Neuronal stem cell (in vitro differentiated cells): ENCODE results near the gene MSANTD7. TPM values are rescaled to one million over a fixed set of nuclear protein-coding genes. Genes with fewer than 3 reads are reported as not detected.

Source experiments
- DNase-seq: peaks from one replicate; pipeline ENCODE4 v3.0.0-alpha.2; 2013; ENCODE audit warnings: low spot score
- H2AFZ ChIP-seq: one replicate; pipeline ENCODE4 v1.6.1; 2013; ENCODE audit warnings: mild to moderate bottlenecking, low read length, inconsistent platforms
- H2AK5ac ChIP-seq: 2 replicates; pipeline ENCODE4 v1.6.1; 2013; ENCODE audit warnings: low read depth, mild to moderate bottlenecking, inconsistent platforms, low read length, moderate library complexity, mixed read lengths
- H2BK120ac ChIP-seq: 2 replicates; pipeline ENCODE4 v1.6.1; 2013; ENCODE audit warnings: low read depth, mild to moderate bottlenecking, inconsistent platforms, low read length, moderate library complexity, mixed read lengths
- H2BK12ac ChIP-seq: one replicate; pipeline ENCODE4 v1.6.1; 2013; ENCODE audit warnings: low read length, inconsistent platforms
- H2BK15ac ChIP-seq: 2 replicates; pipeline ENCODE4 v1.6.1; 2013; ENCODE audit warnings: mild to moderate bottlenecking, low read length, inconsistent platforms, mixed read lengths
- H2BK5ac ChIP-seq: one replicate; pipeline ENCODE4 v1.6.1; 2013; ENCODE audit warnings: inconsistent platforms, mild to moderate bottlenecking, low read length, moderate library complexity
- H3K14ac ChIP-seq: one replicate; pipeline ENCODE4 v1.6.1; 2013; ENCODE audit warnings: low read length, inconsistent platforms
- H3K18ac ChIP-seq: 2 replicates; pipeline ENCODE4 v1.6.1; 2013; ENCODE audit warnings: low read length, inconsistent platforms
- H3K23ac ChIP-seq: 2 replicates; pipeline ENCODE4 v1.6.1; 2013; ENCODE audit warnings: low read depth, mild to moderate bottlenecking, mixed read lengths, low read length, inconsistent platforms; ENCODE audit not compliant: poor library complexity
- H3K27ac ChIP-seq: replicated peaks from 3 replicates; pipeline ENCODE4 v1.5.1; 2013; ENCODE audit warnings: low read length, inconsistent platforms
- H3K27me3 ChIP-seq, 3 experiments: 2 replicates each; pipeline ENCODE4 v1.6.1; 2013; ENCODE audit warnings: low read length in 3 of 3, mild to moderate bottlenecking in 2 of 3, inconsistent platforms in 1 of 3, low read depth in 1 of 3, mixed read lengths in 1 of 3, moderate library complexity in 1 of 3; ENCODE audit not compliant: control insufficient read depth in 3 of 3, insufficient read depth in 3 of 3
- H3K36me3 ChIP-seq, 2 donors: replicated peaks in 1 of 2; 2 replicates each; pipeline ENCODE4 v1.6.1; 2013; ENCODE audit warnings: low read length in 2 of 2; ENCODE audit not compliant: control insufficient read depth in 2 of 2, insufficient read depth in 2 of 2
- H3K4ac ChIP-seq: 2 replicates; pipeline ENCODE4 v1.6.1; 2013; ENCODE audit warnings: inconsistent platforms, mild to moderate bottlenecking, low read length, moderate library complexity
- H3K4me1 ChIP-seq, 2 donors: 1 replicate in 1 of 2; 2 replicates in 1 of 2; pipeline ENCODE4 v1.6.1; 2013; ENCODE audit warnings: low read length in 2 of 2, low read depth in 1 of 2; ENCODE audit not compliant: control insufficient read depth in 2 of 2, insufficient read depth in 1 of 2
- H3K4me2 ChIP-seq: one replicate; pipeline ENCODE4 v1.6.1; 2013; ENCODE audit warnings: mild to moderate bottlenecking, low read length, inconsistent platforms; ENCODE audit not compliant: insufficient read depth, poor library complexity, severe bottlenecking
- H3K4me3 ChIP-seq, 2 donors: 2 replicates each; pipeline ENCODE4 v1.5.1; 2013; ENCODE audit warnings: low read length in 2 of 2, mild to moderate bottlenecking in 2 of 2, inconsistent platforms in 1 of 2, moderate library complexity in 1 of 2
- H3K79me1 ChIP-seq: one replicate; pipeline ENCODE4 v1.6.1; 2013; ENCODE audit warnings: low read depth, mild to moderate bottlenecking, inconsistent platforms, low read length, moderate library complexity
- H3K9ac ChIP-seq: one replicate; pipeline ENCODE4 v1.6.1; 2013; ENCODE audit warnings: mild to moderate bottlenecking, low read depth, low read length, inconsistent platforms; ENCODE audit not compliant: poor library complexity
- H3K9me3 ChIP-seq, 2 donors: replicated peaks in 1 of 2; 2 replicates each; pipeline versions ENCODE3 to v1.6.1; 2013; ENCODE audit warnings: low read length in 2 of 2, mild to moderate bottlenecking in 2 of 2, inconsistent platforms in 1 of 2, low read depth in 1 of 2, mixed read lengths in 1 of 2, moderate library complexity in 1 of 2; ENCODE audit not compliant: control insufficient read depth in 2 of 2, insufficient read depth in 1 of 2
- H4K8ac ChIP-seq: one replicate; pipeline ENCODE4 v1.6.1; 2013; ENCODE audit warnings: low read depth, mild to moderate bottlenecking, inconsistent platforms, low read length, moderate library complexity
- H4K91ac ChIP-seq: one replicate; pipeline ENCODE4 v1.6.1; 2013; ENCODE audit warnings: low read length, low read depth, mild to moderate bottlenecking, inconsistent platforms; ENCODE audit not compliant: poor library complexity
- WGBS, 2 donors: extraction: QIAGEN DNeasy Blood & Tissue Kit; methylation state at CpG; one replicate each; pipeline ENCODE4 v1.1.7; 2013; ENCODE audit warnings: missing lambda C conversion rate in 2 of 2, mixed read lengths in 1 of 2; ENCODE audit not compliant: insufficient read length in 2 of 2, insufficient replicate concordance in 1 of 2; ENCODE audit errors: extremely low coverage in 2 of 2; 5-methylcytosine and 5-hydroxymethylcytosine counted together
- polyA plus RNA-seq, 2 experiments: library from polyadenylated mRNA; stranded (reverse); fragments of 200-250 nt; gene quantifications; one replicate each; pipeline ENCODE4 v1.2.3, GENCODE V29; 2013

Gene MSANTD7
- polyA plus RNA-seq (2013, experiment 1 of 2), result 12.1 TPM
- 11.7 TPM for polyA plus RNA-seq (2013, experiment 2 of 2)

- H3K23ac ChIP-seq, result peak within 1 kb of the TSS; percentile 12
- H3K9me3 ChIP-seq, result no peaks in the 10 kb centered on the region
- H4K91ac ChIP-seq, result peak within 1 kb of the TSS; percentile 68
- H3K4me1 ChIP-seq, result peaks cover 3 to 4% of the 10 kb centered on the region in 2 donors
- H3K18ac ChIP-seq, result peak within 1 kb of the TSS; percentile 99
- peak within 1 kb of the TSS; percentile 95 for H3K9ac ChIP-seq
- H3K79me1 ChIP-seq, result peaks cover 7% of the 10 kb centered on the region
- H2AFZ ChIP-seq, result peak within 1 kb of the TSS; percentile 94
- no CpG with 5 or more reads among the region's 72 CpGs for WGBS, 2 donors
- H3K4me2 ChIP-seq, result peak within 1 kb of the TSS; percentile 68
- peak within 1 kb of the TSS; percentile 70 for H2BK15ac ChIP-seq
- H3K27ac ChIP-seq, result peak within 1 kb of the TSS; percentile 86
- H2BK5ac ChIP-seq, result peak within 1 kb of the TSS; percentile 96
- peak; percentile 100 for DNase-seq
- no peak within 1 kb of the TSS for H2BK12ac ChIP-seq
- H3K4me3 ChIP-seq, result peak within 1 kb of the TSS; percentile 91 to 98
- H3K36me3 ChIP-seq, result peaks cover 19 to 34% of the 10 kb centered on the region in 2 donors
- H2BK120ac ChIP-seq, result peak within 1 kb of the TSS; percentile 16
- H2AK5ac ChIP-seq, result peak within 1 kb of the TSS; percentile 56
- H3K27me3 ChIP-seq, result no peaks in the 10 kb centered on the region
- H3K4ac ChIP-seq, result no peak within 1 kb of the TSS
- H4K8ac ChIP-seq, result no peak within 1 kb of the TSS
- peak within 1 kb of the TSS; percentile 98 for H3K14ac ChIP-seq
Observed at GRCh38 chr10:14837757-14838581, at the start of gene MSANTD7, which contains the start of the genes CDNF and HSPA14. MSANTD7 (plus strand) TSS chr10:14838306; CDS start chr10:14842285, 3,979 bp downstream. CDNF (minus strand) TSS chr10:14838037; CDS start chr10:14837946, 91 bp downstream. HSPA14 (plus strand) TSS chr10:14838306; CDS start chr10:14838403, 97 bp downstream.

GRCh38 chr10:14798636-14799035, 39.5 kb upstream of the MSANTD7 start:
- Histone ChIP-seq H2AFZ (no peak overlapping the region), H3K23ac (no peak overlapping the region), H4K91ac (no peak overlapping the region), H3K27me3 (peaks cover 0 to 6% (median 0%) of the 10 kb centered on the region in 3 experiments), H3K14ac (no peak overlapping the region), H2BK12ac (no peak overlapping the region), H3K36me3 (no peaks in the 10 kb centered on the region), H2AK5ac (no peak overlapping the region), H3K18ac (no peak overlapping the region), H3K27ac (no peak overlapping the region), H2BK5ac (no peak overlapping the region), H3K9ac (no peak overlapping the region), H3K4ac (no peak overlapping the region), H3K9me3 (peaks cover 0 to 2% of the 10 kb centered on the region in 2 donors), H3K4me1 (no peaks in the 10 kb centered on the region), H3K79me1 (no peaks in the 10 kb centered on the region), H3K4me3 (no peak overlapping the region), H3K4me2 (no peak overlapping the region), H2BK15ac (no peak overlapping the region), H2BK120ac (no peak overlapping the region), H4K8ac (no peak overlapping the region)
- no CpG with 5 or more reads among the region's 5 CpGs for WGBS, 2 donors
- no peak for DNase-seq

GRCh38 chr10:14800397-14800796, 37.7 kb upstream of the MSANTD7 start:
- peaks cover 0 to 2% of the 10 kb centered on the region in 2 donors for H3K9me3 ChIP-seq
- no peak overlapping the region for H4K91ac ChIP-seq
- H3K9ac ChIP-seq, result no peak overlapping the region
- H3K14ac ChIP-seq, result no peak overlapping the region
- no peak for DNase-seq
- no peaks in the 10 kb centered on the region for H3K79me1 ChIP-seq
- no peak overlapping the region for H3K4ac ChIP-seq
- H4K8ac ChIP-seq, result no peak overlapping the region
- no CpG with 5 or more reads among the region's 1 CpG for WGBS, 2 donors
- no peak overlapping the region for H2BK5ac ChIP-seq
- H3K27ac ChIP-seq, result no peak overlapping the region
- H3K27me3 ChIP-seq, result peaks cover 0 to 6% (median 0%) of the 10 kb centered on the region in 3 experiments
- H2BK120ac ChIP-seq, result no peak overlapping the region
- H3K36me3 ChIP-seq, result no peaks in the 10 kb centered on the region
- H2AK5ac ChIP-seq, result no peak overlapping the region
- no peak overlapping the region for H2BK12ac ChIP-seq
- H3K18ac ChIP-seq, result no peak overlapping the region
- no peaks in the 10 kb centered on the region for H3K4me1 ChIP-seq
- H3K4me3 ChIP-seq, result no peak overlapping the region
- no peak overlapping the region for H2BK15ac ChIP-seq
- no peak overlapping the region for H3K23ac ChIP-seq
- H3K4me2 ChIP-seq, result no peak overlapping the region
- H2AFZ ChIP-seq, result no peak overlapping the region

GRCh38 chr10:14801723-14802122, 36.4 kb upstream of the MSANTD7 start:
- Histone ChIP-seq H3K27me3 (peaks cover 0 to 6% (median 0%) of the 10 kb centered on the region in 3 experiments), H2BK12ac (no peak overlapping the region), H3K4me2 (no peak overlapping the region), H2BK15ac (no peak overlapping the region), H2AFZ (no peak overlapping the region), H3K79me1 (no peaks in the 10 kb centered on the region), H2BK5ac (no peak overlapping the region), H3K4ac (no peak overlapping the region), H3K23ac (no peak overlapping the region), H4K91ac (no peak overlapping the region), H3K9ac (no peak overlapping the region), H2BK120ac (no peak overlapping the region), H4K8ac (no peak overlapping the region), H3K4me3 (no peak overlapping the region), H3K36me3 (no peaks in the 10 kb centered on the region), H3K9me3 (peaks cover 0 to 2% of the 10 kb centered on the region in 2 donors), H3K27ac (no peak overlapping the region), H3K4me1 (no peaks in the 10 kb centered on the region), H3K18ac (peak overlapping the region; percentile 40), H2AK5ac (no peak overlapping the region), H3K14ac (no peak overlapping the region)
- DNase-seq, result no peak
- no CpG with 5 or more reads among the region's 5 CpGs for WGBS, 2 donors
